ENCODE results near the gene LETMD1. TPM values are rescaled to one million over a fixed set of nuclear protein-coding genes. Genes with fewer than 3 reads are reported as not detected.

LETMD1 gene, protein sequence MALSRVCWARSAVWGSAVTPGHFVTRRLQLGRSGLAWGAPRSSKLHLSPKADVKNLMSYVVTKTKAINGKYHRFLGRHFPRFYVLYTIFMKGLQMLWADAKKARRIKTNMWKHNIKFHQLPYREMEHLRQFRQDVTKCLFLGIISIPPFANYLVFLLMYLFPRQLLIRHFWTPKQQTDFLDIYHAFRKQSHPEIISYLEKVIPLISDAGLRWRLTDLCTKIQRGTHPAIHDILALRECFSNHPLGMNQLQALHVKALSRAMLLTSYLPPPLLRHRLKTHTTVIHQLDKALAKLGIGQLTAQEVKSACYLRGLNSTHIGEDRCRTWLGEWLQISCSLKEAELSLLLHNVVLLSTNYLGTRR
- total RNA-seq: 100 to 1,000 TPM in 2 of 4 donors, 10 to 100 TPM in 2; 62.9 to 106 (median 86.7) TPM

DNA sequence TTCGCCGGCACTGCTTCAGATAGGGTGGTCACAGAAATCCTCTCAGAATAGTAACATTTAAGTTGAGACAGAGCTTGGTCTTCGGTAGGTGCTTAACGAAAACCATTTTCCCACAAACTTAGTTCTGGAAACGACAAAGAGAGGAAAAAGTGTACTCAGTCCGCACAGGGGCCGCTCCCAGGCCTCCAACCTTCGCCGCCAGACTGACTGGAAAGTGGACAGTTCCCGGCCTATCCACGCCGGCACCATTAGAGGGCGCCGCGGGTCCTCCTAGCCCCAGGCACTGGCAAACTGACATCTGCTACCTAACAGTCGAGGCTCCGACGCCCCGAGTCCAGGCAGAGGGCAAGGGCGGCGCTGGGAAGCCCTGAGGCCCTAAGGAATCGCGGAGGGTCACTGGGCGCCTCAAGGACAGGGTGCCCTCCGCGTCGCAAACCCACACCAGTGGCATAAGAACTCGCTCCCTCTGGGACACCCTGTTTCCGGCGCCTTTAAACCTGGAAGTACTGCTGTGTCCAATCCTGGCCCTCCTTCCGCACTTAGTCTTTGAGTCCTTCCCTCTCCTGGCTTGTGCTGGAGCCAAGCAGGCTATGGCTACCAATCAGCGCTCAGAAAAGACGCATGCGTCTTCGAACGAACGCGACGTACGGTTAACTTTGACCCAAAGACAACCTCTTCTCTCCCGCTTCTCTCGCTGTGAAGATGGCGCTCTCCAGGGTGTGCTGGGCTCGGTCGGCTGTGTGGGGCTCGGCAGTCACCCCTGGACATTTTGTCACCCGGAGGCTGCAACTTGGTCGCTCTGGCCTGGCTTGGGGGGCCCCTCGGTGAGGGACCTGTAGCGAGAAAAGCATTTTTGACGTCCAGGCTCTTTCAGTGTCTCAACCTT lies at the start of gene LETMD1:
TSS of gene LETMD1 (plus strand) at position 673 of the 886 bp plus-strand sequence. CDS start at position 703, 30 bp downstream.
- intact Hi-C loops (cut with DNase I): loop anchor here (10.0 kb wide), 1 partner anchor 197 kb away; no protein-coding TSS in a partner anchor
- Histone ChIP-seq H3K27me3 (no peaks in the 10 kb centered on the region), H3K36me3 (peaks cover 10 to 14% of the 10 kb centered on the region in 2 donors), H3K27ac (peak within 1 kb of the TSS; percentile 87 to 95 (median 95)), H3K4me3 (replicated peaks in 1 of 3) (peak within 1 kb of the TSS; percentile 29 to 74 (median 64)), H3K9me3 (no peaks in the 10 kb centered on the region), H3K4me1 (peaks cover 16 to 18% of the 10 kb centered on the region in 2 donors)
- peak; percentile 96 for DNase-seq
- WGBS, 2 donors: 4 to 7% methylated on average over 30 to 49 of the region's 51 CpGs
- TF ChIP-seq CTCF (IDR thresholded peaks at IDR 0.05) (peak; percentile 67 to 95 (median 90)), POLR2A (IDR thresholded peaks at IDR 0.05) (peak in 1 of 2 donors; percentile 88)

GRCh38 chr12:50999093-50999492 lies 49.0 kb upstream of the LETMD1 start:
- Histone ChIP-seq H3K9me3 (no peaks in the 10 kb centered on the region), H3K36me3 (peaks cover 22 to 26% of the 10 kb centered on the region in 2 donors), H3K27ac (no peak overlapping the region), H3K27me3 (no peaks in the 10 kb centered on the region), H3K4me3 (replicated peaks in 1 of 3) (no peak overlapping the region), H3K4me1 (peaks cover 4 to 13% of the 10 kb centered on the region in 2 donors)
- WGBS, 2 donors: 73 to 90% methylated on average over 4 of the region's 4 CpGs
- no peak for DNase-seq
- TF ChIP-seq CTCF (IDR thresholded peaks at IDR 0.05): no peak
- TF ChIP-seq POLR2A (IDR thresholded peaks at IDR 0.05): no peak
- intact Hi-C loops (cut with DNase I): no loop called here

DNA sequence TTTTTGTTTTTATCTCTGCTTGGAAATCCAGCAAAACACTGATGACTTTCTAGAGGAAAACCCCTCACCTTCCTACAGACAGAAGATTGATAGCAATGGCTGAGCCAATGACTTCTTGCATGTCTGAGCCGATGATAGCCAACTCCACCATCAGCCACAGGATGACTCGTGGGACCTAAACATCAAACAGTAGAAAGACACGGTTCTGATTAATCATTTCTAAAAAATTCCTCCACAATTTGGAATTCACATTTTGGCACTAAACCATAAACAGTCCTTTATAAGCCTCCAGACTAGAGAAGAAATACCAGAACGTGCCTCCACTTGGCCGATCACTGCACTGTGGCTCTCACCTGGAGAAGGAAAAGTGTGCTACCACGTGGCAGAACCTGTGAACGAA lies 47.9 kb upstream of the LETMD1 start:
- no peak for DNase-seq
- WGBS, 2 donors: 85 to 92% methylated on average over 7 of the region's 7 CpGs
- no peak overlapping the region for H3K27ac ChIP-seq
- peaks cover 10 to 23% of the 10 kb centered on the region in 2 donors for H3K4me1 ChIP-seq
- no peaks in the 10 kb centered on the region for H3K9me3 ChIP-seq
- intact Hi-C loops (cut with DNase I): no loop called here
- H3K36me3 ChIP-seq: peaks cover 23 to 30% of the 10 kb centered on the region in 2 donors
- TF ChIP-seq POLR2A (IDR thresholded peaks at IDR 0.05) (no peak), CTCF (IDR thresholded peaks at IDR 0.05) (no peak)
- H3K4me3 ChIP-seq (replicated peaks in 1 of 3): no peak overlapping the region
- no peaks in the 10 kb centered on the region for H3K27me3 ChIP-seq

DNA sequence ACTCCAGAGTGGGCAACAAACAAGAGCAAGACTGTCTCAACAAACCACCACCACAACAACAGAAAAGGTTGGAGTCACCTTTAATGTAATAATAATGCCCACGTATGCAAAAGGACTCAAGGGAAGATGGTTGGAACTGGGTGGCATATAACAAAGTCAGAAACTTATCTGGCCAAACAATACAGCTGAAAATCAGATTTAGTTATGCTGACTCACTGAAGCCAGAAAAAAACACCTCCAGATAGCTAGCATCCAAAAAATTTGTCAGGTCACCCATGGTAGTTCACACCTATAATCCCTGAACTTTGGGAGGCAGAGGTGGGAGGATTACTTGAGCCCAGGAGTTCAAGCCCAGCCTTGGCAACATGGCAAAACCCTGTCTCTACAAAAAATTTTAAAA lies 46.3 kb upstream of the LETMD1 start:
- peaks cover 18 to 21% of the 10 kb centered on the region in 2 donors for H3K36me3 ChIP-seq
- peaks cover 15 to 22% of the 10 kb centered on the region in 2 donors for H3K4me1 ChIP-seq
- H3K27me3 ChIP-seq: no peaks in the 10 kb centered on the region
- H3K4me3 ChIP-seq (replicated peaks in 1 of 3): no peak overlapping the region
- DNase-seq: no peak
- whole genome bisulfite sequencing, 2 donors: 97 to 100% methylated on average over 1 of the region's 1 CpG
- H3K9me3 ChIP-seq: no peaks in the 10 kb centered on the region
- no peak overlapping the region for H3K27ac ChIP-seq
- TF ChIP-seq CTCF (IDR thresholded peaks at IDR 0.05): no peak
- TF ChIP-seq POLR2A (IDR thresholded peaks at IDR 0.05): no peak
- intact Hi-C loops (cut with DNase I): no loop called here

Data from thyroid gland (tissue), 4 donors.